Activated T-helper 2 cell treated with anti-CD3 and anti-CD28 coated beads, Interferon-gamma antibody, Interleukin-2, Interleukin-4, amounts not matched to agents 10 μg/mL and 5 μg/mL and 100 μg/mL, durations not matched to agents 14 hours and 24 hours and 36 hours (primary cell): ENCODE data around the gene PDE4B. TPM values are rescaled to one million over a fixed set of nuclear protein-coding genes. Genes with fewer than 3 reads are reported as not detected.
A peak's percentile ranks its signal among the peaks of the same experiment; 100 is the strongest.

Source experiments
- DNase-seq: peaks from one replicate; pipeline ENCODE4 v3.0.0; 2021; ENCODE audit warnings: low spot score
- H3K27ac Mint-ChIP-seq: one replicate; pipeline ENCODE4 v1.8.0; 2021; ENCODE audit warnings: mixed read lengths
- H3K27me3 Mint-ChIP-seq: one replicate; pipeline ENCODE4 v1.8.0; 2021; ENCODE audit warnings: low read depth, mixed read lengths
- H3K36me3 Mint-ChIP-seq: one replicate; pipeline ENCODE4 v1.8.0; 2021; ENCODE audit warnings: low read depth, mixed read lengths
- H3K4me1 Mint-ChIP-seq: one replicate; pipeline ENCODE4 v1.8.0; 2021; ENCODE audit warnings: low read depth, mixed read lengths
- H3K4me3 Mint-ChIP-seq: one replicate; pipeline ENCODE4 v1.8.0; 2021; ENCODE audit warnings: low read depth, mild to moderate bottlenecking, moderate library complexity, mixed read lengths
- H3K9me3 Mint-ChIP-seq: one replicate; pipeline ENCODE4 v1.8.0; 2021; ENCODE audit warnings: mixed read lengths
- intact Hi-C: fragments of 100-400 bp; cut with micrococcal nuclease; formaldehyde crosslinking; loops from one replicate; pipeline ENCODE4 v1.15.1; 2023
- total RNA-seq: library from RNA; stranded (reverse); gene quantifications from 2 replicates; pipeline ENCODE4 v1.2.3, GENCODE V29; 2022

The PDE4B gene
- total RNA-seq, 1 donor from 2014 or later = 14.0 TPM

GRCh38 chr1:66384258-66384921 is 591.7 kb downstream of the PDE4B start:
- H3K4me3 Mint-ChIP-seq = no peak overlapping the region
- H3K36me3 Mint-ChIP-seq = peaks cover 8% of the 10 kb centered on the region
- H3K4me1 Mint-ChIP-seq = peaks cover 15% of the 10 kb centered on the region
- intact Hi-C loops = no loop called here
- no peak overlapping the region for H3K27ac Mint-ChIP-seq
- peaks cover 2% of the 10 kb centered on the region for H3K27me3 Mint-ChIP-seq
- DNase-seq = no peak
- peaks cover 41% of the 10 kb centered on the region for H3K9me3 Mint-ChIP-seq

- Mint-ChIP-seq H3K4me3 (no peak overlapping the region), H3K9me3 (peaks cover 49% of the 10 kb centered on the region), H3K36me3 (peaks cover 8% of the 10 kb centered on the region), H3K27me3 (peaks cover 2% of the 10 kb centered on the region), H3K4me1 (no peaks in the 10 kb centered on the region), H3K27ac (no peak overlapping the region)
- intact Hi-C loops = no loop called here
- DNase-seq = no peak
Measured at GRCh38 chr1:66386712-66387111, 594.0 kb downstream of the PDE4B start.

GRCh38 chr1:66388913-66389312 is 596.2 kb downstream of the PDE4B start:
- H3K27ac Mint-ChIP-seq = no peak overlapping the region
- DNase-seq = no peak
- H3K9me3 Mint-ChIP-seq = peaks cover 35% of the 10 kb centered on the region
- H3K4me3 Mint-ChIP-seq = no peak overlapping the region
- H3K36me3 Mint-ChIP-seq = peaks cover 5% of the 10 kb centered on the region
- intact Hi-C loops = no loop called here
- no peaks in the 10 kb centered on the region for H3K4me1 Mint-ChIP-seq
- peaks cover 2% of the 10 kb centered on the region for H3K27me3 Mint-ChIP-seq

- H3K27me3 Mint-ChIP-seq = no peaks in the 10 kb centered on the region
- H3K4me3 Mint-ChIP-seq = no peak overlapping the region
- no peak overlapping the region for H3K27ac Mint-ChIP-seq
- H3K36me3 Mint-ChIP-seq = no peaks in the 10 kb centered on the region
- H3K4me1 Mint-ChIP-seq = peaks cover 11% of the 10 kb centered on the region
- DNase-seq = no peak
- intact Hi-C loops = no loop called here
- H3K9me3 Mint-ChIP-seq = peaks cover 8% of the 10 kb centered on the region
Measured at GRCh38 chr1:66393586-66394287, 601.0 kb downstream of the PDE4B start.

- Mint-ChIP-seq H3K36me3 (no peaks in the 10 kb centered on the region), H3K4me1 (peaks cover 13% of the 10 kb centered on the region), H3K4me3 (no peak overlapping the region), H3K27me3 (no peaks in the 10 kb centered on the region), H3K27ac (no peak overlapping the region), H3K9me3 (peaks cover 6% of the 10 kb centered on the region)
- DNase-seq = no peak
- intact Hi-C loops = no loop called here
Measured at GRCh38 chr1:66394603-66395002, 601.9 kb downstream of the PDE4B start.

GRCh38 chr1:66395202-66396061 is 602.7 kb downstream of the PDE4B start:
- H3K36me3 Mint-ChIP-seq = no peaks in the 10 kb centered on the region
- no peaks in the 10 kb centered on the region for H3K27me3 Mint-ChIP-seq
- intact Hi-C loops = no loop called here

GRCh38 chr1:66396212-66396890 is 603.7 kb downstream of the PDE4B start:
- H3K9me3 Mint-ChIP-seq = no peaks in the 10 kb centered on the region
- no peaks in the 10 kb centered on the region for H3K36me3 Mint-ChIP-seq
- peaks cover 27% of the 10 kb centered on the region for H3K4me1 Mint-ChIP-seq
- intact Hi-C loops = no loop called here
- H3K4me3 Mint-ChIP-seq = no peak overlapping the region
- H3K27me3 Mint-ChIP-seq = no peaks in the 10 kb centered on the region
- DNase-seq = no peak
- H3K27ac Mint-ChIP-seq = no peak overlapping the region

More at GRCh38 chr1:66395202-66396061, 602.7 kb downstream of the PDE4B start:
- Mint-ChIP-seq H3K9me3 (peaks cover 3% of the 10 kb centered on the region), H3K4me1 (peaks cover 21% of the 10 kb centered on the region), H3K27ac (no peak overlapping the region), H3K4me3 (no peak overlapping the region)
- DNase-seq = no peak

- no peak overlapping the region for H3K4me3 Mint-ChIP-seq
Measured at GRCh38 chr1:66397192-66397591, 604.5 kb downstream of the PDE4B start.

GRCh38 chr1:66399888-66400529 is 607.3 kb downstream of the PDE4B start:
- no peaks in the 10 kb centered on the region for H3K36me3 Mint-ChIP-seq
- H3K9me3 Mint-ChIP-seq = no peaks in the 10 kb centered on the region
- peaks cover 35% of the 10 kb centered on the region for H3K4me1 Mint-ChIP-seq
- H3K4me3 Mint-ChIP-seq = no peak overlapping the region
- no peaks in the 10 kb centered on the region for H3K27me3 Mint-ChIP-seq
- intact Hi-C loops = loop anchor here (1.0 to 2.0 kb wide), 7 partner anchors 20 to 157 kb away; no protein-coding TSS in a partner anchor
- peak overlapping the region; percentile 77 for H3K27ac Mint-ChIP-seq
- no peak for DNase-seq

More at GRCh38 chr1:66397192-66397591, 604.5 kb downstream of the PDE4B start:
- no peaks in the 10 kb centered on the region for H3K9me3 Mint-ChIP-seq
- intact Hi-C loops = no loop called here
- H3K27me3 Mint-ChIP-seq = no peaks in the 10 kb centered on the region
- no peak overlapping the region for H3K27ac Mint-ChIP-seq
- peaks cover 32% of the 10 kb centered on the region for H3K4me1 Mint-ChIP-seq
- no peak for DNase-seq
- no peaks in the 10 kb centered on the region for H3K36me3 Mint-ChIP-seq

GRCh38 chr1:66400660-66401059 is 608.0 kb downstream of the PDE4B start:
- Mint-ChIP-seq H3K27me3 (no peaks in the 10 kb centered on the region), H3K9me3 (no peaks in the 10 kb centered on the region), H3K27ac (peak overlapping the region; percentile 41), H3K4me3 (no peak overlapping the region), H3K36me3 (no peaks in the 10 kb centered on the region), H3K4me1 (peaks cover 35% of the 10 kb centered on the region)
- intact Hi-C loops = loop anchor here (1.0 to 2.0 kb wide), 7 partner anchors 20 to 157 kb away; no protein-coding TSS in a partner anchor
- DNase-seq = no peak

- H3K9me3 Mint-ChIP-seq = no peaks in the 10 kb centered on the region
- peaks cover 33% of the 10 kb centered on the region for H3K4me1 Mint-ChIP-seq
- intact Hi-C loops = loop anchor here (2.0 kb wide), 1 partner anchor 44 kb away; no protein-coding TSS in a partner anchor
- no peak overlapping the region for H3K4me3 Mint-ChIP-seq
- no peaks in the 10 kb centered on the region for H3K36me3 Mint-ChIP-seq
- H3K27me3 Mint-ChIP-seq = no peaks in the 10 kb centered on the region
- DNase-seq = no peak
- no peak overlapping the region for H3K27ac Mint-ChIP-seq
Measured at GRCh38 chr1:66401244-66401643, 608.5 kb downstream of the PDE4B start.

GRCh38 chr1:66402194-66402593 is 609.5 kb downstream of the PDE4B start:
- peaks cover 29% of the 10 kb centered on the region for H3K4me1 Mint-ChIP-seq
- no peaks in the 10 kb centered on the region for H3K9me3 Mint-ChIP-seq
- H3K27ac Mint-ChIP-seq = no peak overlapping the region
- DNase-seq = no peak
- H3K27me3 Mint-ChIP-seq = no peaks in the 10 kb centered on the region
- H3K36me3 Mint-ChIP-seq = no peaks in the 10 kb centered on the region
- intact Hi-C loops = no loop called here
- no peak overlapping the region for H3K4me3 Mint-ChIP-seq
